Activated naive CD8-positive, alpha-beta T cell treated with anti-CD3 and anti-CD28 coated beads, Interleukin-2, amount 50 U/mL, for 16 hours (primary cell): Measurements from ENCODE around the gene SERF2.
"Not testable (repeated sequence)": the region's sequence is repeated elsewhere in the genome, so short reads cannot be mapped to it uniquely, and the experiment has no call there.

Source experiments
- DNase-seq: peaks from one replicate; pipeline ENCODE4 v3.0.0-alpha.2; 2020; ENCODE audit warnings: low read depth, low spot score

Gene SERF2

GRCh38 chr15:43829951-43830540 lies 37.9 kb downstream of the SERF2 start:
- DNase-seq: not testable (repeated sequence)

DNA sequence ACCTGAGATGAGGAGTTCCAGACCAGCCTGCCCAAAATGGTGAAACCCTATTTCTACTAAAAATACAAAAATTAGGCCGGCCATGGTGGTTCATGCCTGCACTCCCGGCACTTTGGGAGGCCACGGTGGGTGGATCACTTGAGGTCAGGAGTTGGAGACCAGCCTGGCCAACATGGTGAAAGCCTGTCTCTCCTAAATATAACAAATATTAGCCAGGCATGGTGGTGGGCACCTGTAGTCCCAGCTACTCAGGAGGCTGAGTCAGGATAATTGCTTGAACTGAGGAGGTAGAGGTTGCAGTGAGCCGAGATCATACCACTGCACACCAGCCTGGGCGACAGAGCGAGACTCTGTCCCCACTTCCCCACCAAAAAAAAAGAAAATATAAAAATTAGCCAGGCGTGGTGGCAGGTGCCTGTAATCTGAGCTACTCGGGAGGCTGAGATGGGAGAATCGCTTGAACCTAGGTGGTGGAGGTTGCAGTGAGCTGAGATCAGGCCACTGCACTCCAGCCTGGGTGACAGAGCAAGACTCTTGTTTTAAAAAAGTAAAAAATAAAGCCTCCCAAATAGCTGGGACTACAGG lies 38.7 kb downstream of the SERF2 start:
- DNase-seq: not testable (repeated sequence)

DNA sequence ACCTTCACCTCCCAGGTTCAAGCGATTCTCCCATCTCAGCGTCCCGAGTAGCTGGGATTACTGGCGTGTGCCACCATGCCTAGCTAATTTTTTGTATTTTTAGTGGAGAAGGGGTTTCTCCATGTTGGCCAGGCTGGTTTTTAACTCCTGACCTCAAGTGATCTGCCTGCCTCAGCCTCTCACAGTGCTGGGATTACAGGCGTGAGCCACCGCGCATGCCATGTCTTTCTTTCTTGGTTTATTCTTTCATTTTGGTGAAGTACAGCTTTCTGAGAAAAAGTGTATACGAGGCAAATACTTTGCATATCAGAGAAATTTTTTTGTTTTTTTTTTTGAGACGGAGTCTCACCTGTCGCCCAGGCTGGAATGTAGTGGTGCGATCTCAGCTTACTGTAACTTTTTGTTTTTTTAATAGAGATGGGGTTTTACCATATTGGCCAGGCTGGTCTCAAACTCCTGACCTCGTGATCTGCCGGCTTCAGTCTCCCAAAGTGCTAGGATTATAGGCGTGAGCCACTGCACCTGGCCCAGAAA lies 39.5 kb downstream of the SERF2 start:
- not testable (repeated sequence) for DNase-seq

DNA sequence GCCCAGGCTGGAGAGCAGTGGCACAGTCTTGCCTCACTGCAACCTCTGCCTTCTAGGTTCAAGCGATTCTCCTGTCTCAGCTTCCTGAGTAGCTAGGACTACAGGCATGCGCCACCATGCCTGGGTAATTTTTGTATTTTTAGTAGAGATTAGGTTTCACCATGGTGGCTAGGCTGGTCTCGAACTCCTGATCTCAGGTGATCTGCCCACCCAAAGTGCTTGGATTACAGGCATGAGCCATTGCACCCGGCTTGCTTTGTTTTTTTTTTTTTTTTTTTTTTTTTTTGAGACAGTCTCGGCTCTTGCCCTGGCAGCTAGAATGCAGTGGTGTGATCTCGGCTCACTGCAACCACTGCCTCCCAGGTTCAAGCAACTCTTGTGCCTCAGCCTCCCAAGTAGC lies 40.4 kb downstream of the SERF2 start:
- DNase-seq: not testable (repeated sequence)

- no peak for DNase-seq
These were observed 53.3 kb downstream of the SERF2 start for GRCh38 chr15:43845421-43845820.
